H1 (cell line): ENCODE results near the gene IL16. TPM values are rescaled to one million over a fixed set of nuclear protein-coding genes. Genes with fewer than 3 reads are reported as not detected.

Source experiments
- CTCF ChIA-PET: fragments of 300-600 bp; sonication (Branson Sonifier 250); formaldehyde crosslinking; loops from one replicate; lab custom pipeline; 2021; ENCODE audit not compliant: partially characterized antibody; lab: Charles Lee
- POLR2A ChIA-PET: fragments of 300-600 bp; sonication (Branson Sonifier 250); formaldehyde crosslinking; loops from one replicate; lab custom pipeline; 2021; ENCODE audit warnings: inconsistent platforms; ENCODE audit not compliant: partially characterized antibody; lab: Charles Lee
- DNase-seq, 2 experiments: peaks; one replicate each; pipeline versions ENCODE4 v3.0.0 to v3.0.0-alpha.2; 2010 to 2022; ENCODE audit warnings: low spot score in 2 of 2, low read depth in 1 of 2, mixed read lengths in 1 of 2
- FAIRE-seq: peaks from 2 replicates; lab custom pipeline; 2011; peaks lifted over from hg19 to GRCh38; lab: Jason Lieb, UNC
- H2AFZ ChIP-seq: 2 replicates; pipeline ENCODE4 v1.8.1; 2012; ENCODE audit warnings: low read length, inconsistent platforms
- H2AK5ac ChIP-seq: 2 replicates; pipeline ENCODE4 v1.6.1; 2013; ENCODE audit warnings: low read depth, low read length
- H2BK120ac ChIP-seq: replicated peaks from 2 replicates; pipeline ENCODE3; 2013; ENCODE audit warnings: low read depth, low read length, inconsistent platforms
- H2BK12ac ChIP-seq: 2 replicates; pipeline ENCODE4 v1.6.1; 2013; ENCODE audit warnings: low read depth, low read length
- H2BK15ac ChIP-seq: 2 replicates; pipeline ENCODE4 v1.6.1; 2013; ENCODE audit warnings: low read length
- H2BK20ac ChIP-seq: 2 replicates; pipeline ENCODE4 v1.6.1; 2013; ENCODE audit warnings: low read length
- H2BK5ac ChIP-seq: 2 replicates; pipeline ENCODE4 v1.6.1; 2013; ENCODE audit warnings: low read depth, low read length
- H3K14ac ChIP-seq: 2 replicates; pipeline ENCODE4 v1.6.1; 2013; ENCODE audit warnings: inconsistent platforms; ENCODE audit not compliant: insufficient read length
- H3K18ac ChIP-seq: 2 replicates; pipeline ENCODE4 v1.6.1; 2013; ENCODE audit warnings: low read length; ENCODE audit errors: extremely low read depth
- H3K23ac ChIP-seq: 2 replicates; pipeline ENCODE4 v1.6.1; 2013; ENCODE audit warnings: inconsistent platforms; ENCODE audit not compliant: insufficient read length
- H3K23me2 ChIP-seq: 2 replicates; pipeline ENCODE4 v1.6.1; 2013; ENCODE audit warnings: low read depth, low read length
- H3K27ac ChIP-seq: 2 replicates; pipeline ENCODE4 v1.6.1; 2011; ENCODE audit warnings: low read depth, low read length, inconsistent platforms
- H3K27me3 ChIP-seq, 4 experiments: replicated peaks in 1 of 4; 1 replicate in 1 of 4; 2 replicates in 3 of 4; pipeline versions ENCODE4 v1.6.1 to v1.8.1; 2011 to 2013; ENCODE audit warnings: low read length in 3 of 4, mild to moderate bottlenecking in 3 of 4, inconsistent platforms in 2 of 4, mixed read lengths in 2 of 4, moderate library complexity in 1 of 4; ENCODE audit not compliant: control insufficient read depth in 3 of 4, insufficient read depth in 3 of 4; ENCODE audit errors: extremely low read depth in 1 of 4
- H3K36me3 ChIP-seq, 4 experiments: 2 replicates each; pipeline versions ENCODE4 v1.6.1 to v1.8.1; 2011 to 2013; ENCODE audit warnings: mild to moderate bottlenecking in 4 of 4, low read length in 3 of 4, moderate library complexity in 2 of 4, control low read depth in 1 of 4, inconsistent platforms in 1 of 4; ENCODE audit not compliant: insufficient read depth in 4 of 4, control insufficient read depth in 2 of 4
- H3K4ac ChIP-seq: replicated peaks from 2 replicates; pipeline ENCODE3; 2013; ENCODE audit warnings: low read length, low read depth, mixed read lengths, inconsistent platforms; ENCODE audit not compliant: insufficient read length
- H3K4me1 ChIP-seq, 4 experiments: replicated peaks in 1 of 4; 1 replicate in 1 of 4; 2 replicates in 3 of 4; pipeline versions ENCODE4 v1.6.1 to v1.8.1; 2011 to 2013; ENCODE audit warnings: low read length in 3 of 4, inconsistent platforms in 2 of 4, mixed read lengths in 1 of 4; ENCODE audit not compliant: insufficient read depth in 4 of 4, control insufficient read depth in 3 of 4
- H3K4me2 ChIP-seq, 2 experiments: 2 replicates each; pipeline versions ENCODE4 v1.6.1 to v1.8.1; 2011 to 2013; ENCODE audit warnings: low read depth in 2 of 2, low read length in 2 of 2, control low read depth in 1 of 2, inconsistent platforms in 1 of 2, mild to moderate bottlenecking in 1 of 2; ENCODE audit not compliant: insufficient read depth in 1 of 2
- H3K4me3 ChIP-seq, 4 experiments: fragments of 200-600, 300-600 bp in 1 of 4; sonication (generic), shearing (Covaris generic), sonication (Bioruptor Twin) in 1 of 4; 2 replicates each; pipeline versions ENCODE4 v1.5.1 to v1.8.1; 2011 to 2016; ENCODE audit warnings: low read length in 4 of 4, low read depth in 3 of 4, control low read depth in 2 of 4, inconsistent platforms in 2 of 4, mild to moderate bottlenecking in 2 of 4, mixed read lengths in 1 of 4, moderate library complexity in 1 of 4; ENCODE audit not compliant: insufficient read depth in 2 of 4; ENCODE audit errors: extremely low read depth in 1 of 4
- H3K56ac ChIP-seq: replicated peaks from 2 replicates; pipeline ENCODE3; 2013; ENCODE audit warnings: low read depth, mild to moderate bottlenecking, mixed read lengths, low read length, inconsistent platforms; ENCODE audit not compliant: insufficient read length
- H3K79me1 ChIP-seq: 2 replicates; pipeline ENCODE4 v1.6.1; 2013; ENCODE audit warnings: low read depth, low read length, control low read depth
- H3K79me2 ChIP-seq, 2 experiments: 2 replicates each; pipeline versions ENCODE4 v1.6.1 to v1.8.1; 2012 to 2013; ENCODE audit warnings: low read length in 2 of 2, mild to moderate bottlenecking in 2 of 2, inconsistent platforms in 1 of 2; ENCODE audit not compliant: insufficient read depth in 2 of 2, control insufficient read depth in 1 of 2
- H3K9ac ChIP-seq, 4 experiments: replicated peaks in 1 of 4; 1 replicate in 1 of 4; 2 replicates in 3 of 4; pipeline versions ENCODE4 v1.6.1 to v1.8.1; 2011 to 2013; ENCODE audit warnings: low read depth in 3 of 4, low read length in 3 of 4, control low read depth in 2 of 4, mild to moderate bottlenecking in 2 of 4, moderate library complexity in 2 of 4, inconsistent platforms in 1 of 4; ENCODE audit errors: extremely low read depth in 1 of 4
- H3K9me3 ChIP-seq, 2 experiments: 2 replicates each; pipeline versions ENCODE4 v1.6.1 to v1.8.1; 2012 to 2013; ENCODE audit warnings: mild to moderate bottlenecking in 2 of 2, moderate library complexity in 2 of 2, control low read depth in 1 of 2, inconsistent platforms in 1 of 2, low read depth in 1 of 2, low read length in 1 of 2, mixed read lengths in 1 of 2; ENCODE audit not compliant: insufficient read depth in 2 of 2
- H4K20me1 ChIP-seq, 2 experiments: replicated peaks in 1 of 2; 2 replicates each; pipeline versions ENCODE3 to v1.8.1; 2011 to 2013; ENCODE audit warnings: inconsistent platforms in 2 of 2, low read length in 2 of 2, mild to moderate bottlenecking in 1 of 2; ENCODE audit not compliant: insufficient read depth in 2 of 2, control insufficient read depth in 1 of 2
- H4K5ac ChIP-seq: 2 replicates; pipeline ENCODE4 v1.6.1; 2013; ENCODE audit warnings: low read length, low read depth, mixed read lengths, inconsistent platforms; ENCODE audit not compliant: insufficient read length
- H4K8ac ChIP-seq: 2 replicates; pipeline ENCODE4 v1.8.0; 2013; ENCODE audit warnings: mild to moderate bottlenecking, moderate library complexity, low read length, inconsistent platforms; ENCODE audit not compliant: insufficient read depth; ENCODE audit errors: extremely low read depth
- H4K91ac ChIP-seq: replicated peaks from 2 replicates; pipeline ENCODE3; 2013; ENCODE audit warnings: low read length, mixed read lengths, inconsistent platforms; ENCODE audit not compliant: insufficient read length
- BCL11A ChIP-seq, 2 experiments: IDR thresholded peaks; one replicate each; pipeline ENCODE4 v1.6.1; 2011; ENCODE audit warnings: low read depth in 2 of 2, low read length in 2 of 2, mild to moderate bottlenecking in 2 of 2
- CBX8 ChIP-seq: fragments of 300-800, 300-1000 bp; sonication (generic); IDR thresholded peaks from 2 replicates; pipeline ENCODE4 v1.7.1; 2016; ENCODE audit warnings: low read depth, low read length, borderline replicate concordance
- GABPA ChIP-seq: IDR thresholded peaks from 2 replicates; pipeline ENCODE4 v1.6.1; 2011; ENCODE audit warnings: mild to moderate bottlenecking, low read length, moderate library complexity, borderline replicate concordance; ENCODE audit not compliant: insufficient read depth
- NRF1 ChIP-seq: IDR thresholded peaks from 2 replicates; pipeline ENCODE4 v1.6.1; 2011; ENCODE audit warnings: mild to moderate bottlenecking, low read depth, low read length, improper control_type of control experiment
- TAF1 ChIP-seq: IDR thresholded peaks from 2 replicates; pipeline ENCODE4 v1.6.1; 2011; ENCODE audit warnings: mild to moderate bottlenecking, low read depth, low read length
- TCF12 ChIP-seq: IDR thresholded peaks from 2 replicates; pipeline ENCODE4 v1.6.1; 2011; ENCODE audit warnings: low read depth, mild to moderate bottlenecking, low read length
- WGBS, 2 experiments: shearing (Covaris generic) in 1 of 2; methylation state at CpG; one replicate each; pipeline versions ENCODE4 v1.1.6 to v1.1.7; 2013 to 2015; ENCODE audit warnings: low lambda C conversion rate in 2 of 2, mixed read lengths in 2 of 2, inconsistent platforms in 1 of 2, low coverage in 1 of 2, missing lambda C conversion rate in 1 of 2; ENCODE audit not compliant: insufficient replicate concordance in 2 of 2, insufficient coverage in 1 of 2, insufficient read length in 1 of 2; ENCODE audit errors: extremely low coverage in 1 of 2, missing lambda C conversion rate in 1 of 2; 5-methylcytosine and 5-hydroxymethylcytosine counted together
- polyA plus RNA-seq, 7 experiments: library from polyadenylated mRNA; depleted of rRNA in 3 of 7; stranded (reverse) in 5 of 7; unstranded in 2 of 7; fragments of >200 nt in 5 of 7; fragments of 200-250 nt in 2 of 7; gene quantifications; 1 replicate in 5 of 7; 2 replicates in 1 of 7; 4 replicates in 1 of 7; pipeline versions ENCODE4 v1.2.1 to v1.2.3, GENCODE V29; 2011 to 2013; ENCODE audit warnings: missing spikeins in 2 of 7, mixed read lengths in 2 of 7
- total RNA-seq: library from RNA; stranded (reverse); fragmentation: NEBNext Ultra II Directional; extraction: Animal tissue kit (Norgen Biotek cat#: 25700); gene quantifications from 2 replicates; pipeline ENCODE4 v1.2.1, GENCODE V29; 2021

The IL16 gene
- total and polyA plus RNA-seq, 2 of the 8 experiments (the other 6 are each of a cell fraction or from before 2014, with no cell fraction given) = 0.03 to 0.09 TPM

GRCh38 chr15:81311752-81312464 lies 115.2 kb downstream of the IL16 start:
- CTCF ChIA-PET = interaction anchor here (1.2 to 1.7 kb wide), 2 partner anchors 11 to 37 kb away, joined by 3 to 5 read pairs; no protein-coding TSS in a partner anchor
- no peaks in the 10 kb centered on the region for H3K79me1 ChIP-seq
- H3K56ac ChIP-seq = no peak overlapping the region
- no peak overlapping the region for H3K14ac ChIP-seq
- H3K27ac ChIP-seq = no peak overlapping the region
- POLR2A ChIA-PET = interaction anchor here (1.0 to 1.7 kb wide), 3 partner anchors 8 to 12 kb away, joined by 3 to 6 read pairs (median 5); partner anchors contain the start of gene STARD5
- H2BK120ac ChIP-seq = no peak overlapping the region
- no peak overlapping the region for H3K4me2 ChIP-seq
- H3K79me2 ChIP-seq = no peaks in the 10 kb centered on the region
- peaks cover 0 to 10% (median 7%) of the 10 kb centered on the region in 4 experiments; a peak in 5 of 8 replicates for H3K36me3 ChIP-seq
- no peak overlapping the region for H3K4me3 ChIP-seq
- no peak overlapping the region for H3K9ac ChIP-seq
- H3K4ac ChIP-seq = no peak overlapping the region
- no peak overlapping the region for H2BK15ac ChIP-seq
- TF ChIP-seq TAF1 = no peak
- no peak for TF ChIP-seq GABPA
- TF ChIP-seq CBX8 = no peak
- no peak for TF ChIP-seq NRF1
- TF ChIP-seq TCF12 = no peak
- TF ChIP-seq BCL11A (IDR thresholded peaks at IDR 0.05; ENCODE audit: low read depth in 2 of 2, low read length in 2 of 2) = no peak
- H2AK5ac ChIP-seq = no peak overlapping the region
- no peak overlapping the region for H3K18ac ChIP-seq
- WGBS, 2 experiments = 85% methylated on average over 10 of the region's 10 CpGs; no CpG with 5 or more reads in 1 of the 2 experiments
- no peaks in the 10 kb centered on the region for H4K20me1 ChIP-seq
- DNase-seq (no peak), FAIRE-seq (no peak)
- H4K5ac ChIP-seq = no peak overlapping the region
- no peak overlapping the region for H2BK5ac ChIP-seq
- H2BK12ac ChIP-seq = no peak overlapping the region
- H3K23ac ChIP-seq = no peak overlapping the region
- no peaks in the 10 kb centered on the region for H3K9me3 ChIP-seq
- no peaks in the 10 kb centered on the region for H3K23me2 ChIP-seq
- H3K27me3 ChIP-seq = no peaks in the 10 kb centered on the region
- H3K4me1 ChIP-seq = no peaks in the 10 kb centered on the region
- H2BK20ac ChIP-seq = no peak overlapping the region
- no peak overlapping the region for H4K8ac ChIP-seq
- H4K91ac ChIP-seq = no peak overlapping the region
- H2AFZ ChIP-seq = no peak overlapping the region
